ENCODE results near the gene TCEAL1. TPM values are rescaled to one million over a fixed set of nuclear protein-coding genes. Genes with fewer than 3 reads are reported as not detected.

TCEAL1 gene
- total RNA-seq, 1 donor from 2014 or later, result 25.5 TPM

GRCh38 chrX:103669745-103670144, 41.0 kb downstream of the TCEAL1 start:
- H3K27ac ChIP-seq, result no peak overlapping the region
- H3K4me3 ChIP-seq, result no peak overlapping the region
- TF ChIP-seq, protein P1, sequence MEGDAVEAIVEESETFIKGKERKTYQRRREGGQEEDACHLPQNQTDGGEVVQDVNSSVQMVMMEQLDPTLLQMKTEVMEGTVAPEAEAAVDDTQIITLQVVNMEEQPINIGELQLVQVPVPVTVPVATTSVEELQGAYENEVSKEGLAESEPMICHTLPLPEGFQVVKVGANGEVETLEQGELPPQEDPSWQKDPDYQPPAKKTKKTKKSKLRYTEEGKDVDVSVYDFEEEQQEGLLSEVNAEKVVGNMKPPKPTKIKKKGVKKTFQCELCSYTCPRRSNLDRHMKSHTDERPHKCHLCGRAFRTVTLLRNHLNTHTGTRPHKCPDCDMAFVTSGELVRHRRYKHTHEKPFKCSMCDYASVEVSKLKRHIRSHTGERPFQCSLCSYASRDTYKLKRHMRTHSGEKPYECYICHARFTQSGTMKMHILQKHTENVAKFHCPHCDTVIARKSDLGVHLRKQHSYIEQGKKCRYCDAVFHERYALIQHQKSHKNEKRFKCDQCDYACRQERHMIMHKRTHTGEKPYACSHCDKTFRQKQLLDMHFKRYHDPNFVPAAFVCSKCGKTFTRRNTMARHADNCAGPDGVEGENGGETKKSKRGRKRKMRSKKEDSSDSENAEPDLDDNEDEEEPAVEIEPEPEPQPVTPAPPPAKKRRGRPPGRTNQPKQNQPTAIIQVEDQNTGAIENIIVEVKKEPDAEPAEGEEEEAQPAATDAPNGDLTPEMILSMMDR (IDR thresholded peaks at IDR 0.05), result no peak
- DNase-seq (no peak), ATAC-seq (no peak)
- H3K9me3 ChIP-seq, result no peaks in the 10 kb centered on the region
- no peaks in the 10 kb centered on the region for H3K27me3 ChIP-seq (ENCODE audit: low read depth)
- H3K4me1 ChIP-seq, result no peaks in the 10 kb centered on the region
- intact Hi-C loops (cut with DNase I), result no loop called here
- no peaks in the 10 kb centered on the region for H3K36me3 ChIP-seq

DNA sequence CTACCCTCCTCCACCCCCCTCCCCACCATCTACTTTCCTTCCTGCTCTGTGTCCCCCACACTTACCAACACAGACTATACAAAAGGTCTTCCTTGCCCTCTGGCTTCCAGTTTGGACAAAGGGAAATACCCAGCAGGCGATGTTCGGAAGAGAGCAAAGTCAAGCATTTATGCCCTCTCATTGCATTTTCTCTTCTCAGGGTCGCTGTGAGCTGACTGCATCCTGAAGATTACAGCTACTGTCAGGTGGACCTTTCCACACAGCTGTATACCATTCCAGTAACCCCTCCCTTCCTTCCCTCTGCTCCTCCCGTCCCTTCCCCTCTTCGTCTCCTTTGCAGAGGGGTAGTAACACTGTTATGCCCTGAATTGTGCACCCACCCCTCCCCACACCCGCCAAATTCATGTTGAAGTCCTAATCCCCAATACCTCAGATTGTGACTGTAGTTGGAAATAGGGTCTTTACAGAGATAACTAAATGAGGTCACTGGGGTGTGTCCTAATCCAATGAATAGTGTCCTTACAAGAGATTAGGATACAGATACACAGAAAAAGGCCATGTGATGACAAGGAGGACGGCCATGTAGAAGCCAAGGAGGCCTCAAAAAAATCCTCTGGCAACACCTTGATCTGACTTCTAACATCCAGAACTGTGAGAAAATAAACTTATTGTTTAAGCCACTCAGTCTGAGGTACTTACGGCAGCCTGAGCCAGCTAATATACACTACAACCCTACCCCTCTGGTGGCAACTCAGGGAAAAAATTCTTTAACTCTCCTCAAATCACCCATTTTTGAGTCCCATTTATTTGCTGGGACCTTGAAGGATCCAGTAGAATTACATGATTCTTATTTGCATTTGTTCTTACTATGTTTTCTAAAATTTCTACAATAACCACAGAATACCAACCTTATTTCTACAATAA, 46.0 kb downstream of the TCEAL1 start:
- ATAC-seq (no peak), DNase-seq (no peak)
- intact Hi-C loops (cut with DNase I), result no loop called here
- Histone ChIP-seq H3K27ac (no peak overlapping the region), H3K4me3 (no peak overlapping the region), H3K4me1 (no peaks in the 10 kb centered on the region), H3K27me3 (ENCODE audit: low read depth) (no peaks in the 10 kb centered on the region), H3K9me3 (no peaks in the 10 kb centered on the region), H3K36me3 (peaks cover 41% of the 10 kb centered on the region)
- TF ChIP-seq, protein P1 (IDR thresholded peaks at IDR 0.05), result no peak

- Histone ChIP-seq H3K36me3 (peaks cover 66% of the 10 kb centered on the region), H3K9me3 (no peaks in the 10 kb centered on the region), H3K27ac (no peak overlapping the region), H3K27me3 (ENCODE audit: low read depth) (no peaks in the 10 kb centered on the region), H3K4me3 (no peak overlapping the region), H3K4me1 (no peaks in the 10 kb centered on the region)
- intact Hi-C loops (cut with DNase I), result no loop called here
- ATAC-seq (no peak), DNase-seq (no peak)
- TF ChIP-seq, protein P1 (IDR thresholded peaks at IDR 0.05), result no peak
These were observed 49.6 kb downstream of the TCEAL1 start for GRCh38 chrX:103678199-103678993.

Other genes with a start within 250 kb of the TCEAL1 start
- 0.53 TPM for gene RAB40A, start 109.5 kb upstream of the TCEAL1 start, total RNA-seq
- 58.7 TPM for gene TCEAL4, start 43.5 kb upstream of the TCEAL1 start, total RNA-seq
- gene TCEAL3, start 21.0 kb upstream of the TCEAL1 start, total RNA-seq, result 19.1 TPM
- 166 TPM for gene MORF4L2, start 57.7 kb downstream of the TCEAL1 start, total RNA-seq
- gene TMEM31, start 81.9 kb downstream of the TCEAL1 start, total RNA-seq, result not detected
- gene PLP1, start 147.9 kb downstream of the TCEAL1 start, total RNA-seq, result 0.59 TPM
- gene RAB9B, start 203.3 kb downstream of the TCEAL1 start, total RNA-seq, result 0.59 TPM

All from lower lobe of right lung (tissue), 2 donors.